Osteocyte (in vitro differentiated cells): Measurements from ENCODE around the gene AGPS. TPM values are rescaled to one million over a fixed set of nuclear protein-coding genes. Genes with fewer than 3 reads are reported as not detected.

ENCODE experiments used
- DNase-seq: peaks from one replicate; pipeline ENCODE4 v3.0.0; 2021; ENCODE audit warnings: mixed read lengths; ENCODE audit not compliant: unreplicated experiment; ENCODE audit errors: extremely low spot score
- H3K27ac Mint-ChIP-seq: one replicate; pipeline ENCODE4 v1.8.0; 2021; ENCODE audit warnings: mild to moderate bottlenecking, mixed read lengths; ENCODE audit not compliant: unreplicated experiment
- H3K27me3 Mint-ChIP-seq: one replicate; pipeline ENCODE4 v1.8.0; 2021; ENCODE audit warnings: mixed read lengths; ENCODE audit not compliant: unreplicated experiment
- H3K36me3 Mint-ChIP-seq: one replicate; pipeline ENCODE4 v1.8.0; 2021; ENCODE audit warnings: mixed read lengths; ENCODE audit not compliant: unreplicated experiment
- H3K4me1 Mint-ChIP-seq: one replicate; pipeline ENCODE4 v1.8.0; 2021; ENCODE audit warnings: mixed read lengths; ENCODE audit not compliant: unreplicated experiment
- H3K4me3 Mint-ChIP-seq: one replicate; pipeline ENCODE4 v1.8.0; 2021; ENCODE audit warnings: mild to moderate bottlenecking, moderate library complexity, mixed read lengths; ENCODE audit not compliant: unreplicated experiment
- H3K9me3 Mint-ChIP-seq: one replicate; pipeline ENCODE4 v1.8.0; 2021; ENCODE audit warnings: mixed read lengths; ENCODE audit not compliant: unreplicated experiment
- total RNA-seq: library from RNA; stranded (reverse); gene quantifications from 2 replicates; pipeline ENCODE4 v1.2.1, GENCODE V29; 2021
- TF ChIP-seq, protein P1 (sequence below): fragments of 200-600 bp; sonication (generic); IDR thresholded peaks from 2 replicates; pipeline ENCODE4 v1.5.0; 2021; ENCODE audit warnings: antibody characterized with exemption, mild to moderate bottlenecking, moderate library complexity

The AGPS gene
- total RNA-seq, 1 donor from 2014 or later, result 38.0 TPM

GRCh38 chr2:177476897-177477296 lies 84.3 kb downstream of the AGPS start:
- H3K36me3 Mint-ChIP-seq, result peaks cover 39% of the 10 kb centered on the region
- TF ChIP-seq, protein P1, sequence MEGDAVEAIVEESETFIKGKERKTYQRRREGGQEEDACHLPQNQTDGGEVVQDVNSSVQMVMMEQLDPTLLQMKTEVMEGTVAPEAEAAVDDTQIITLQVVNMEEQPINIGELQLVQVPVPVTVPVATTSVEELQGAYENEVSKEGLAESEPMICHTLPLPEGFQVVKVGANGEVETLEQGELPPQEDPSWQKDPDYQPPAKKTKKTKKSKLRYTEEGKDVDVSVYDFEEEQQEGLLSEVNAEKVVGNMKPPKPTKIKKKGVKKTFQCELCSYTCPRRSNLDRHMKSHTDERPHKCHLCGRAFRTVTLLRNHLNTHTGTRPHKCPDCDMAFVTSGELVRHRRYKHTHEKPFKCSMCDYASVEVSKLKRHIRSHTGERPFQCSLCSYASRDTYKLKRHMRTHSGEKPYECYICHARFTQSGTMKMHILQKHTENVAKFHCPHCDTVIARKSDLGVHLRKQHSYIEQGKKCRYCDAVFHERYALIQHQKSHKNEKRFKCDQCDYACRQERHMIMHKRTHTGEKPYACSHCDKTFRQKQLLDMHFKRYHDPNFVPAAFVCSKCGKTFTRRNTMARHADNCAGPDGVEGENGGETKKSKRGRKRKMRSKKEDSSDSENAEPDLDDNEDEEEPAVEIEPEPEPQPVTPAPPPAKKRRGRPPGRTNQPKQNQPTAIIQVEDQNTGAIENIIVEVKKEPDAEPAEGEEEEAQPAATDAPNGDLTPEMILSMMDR, result no peak
- peaks cover 18% of the 10 kb centered on the region for H3K4me1 Mint-ChIP-seq
- no peak overlapping the region for H3K4me3 Mint-ChIP-seq
- H3K27me3 Mint-ChIP-seq, result no peaks in the 10 kb centered on the region
- no peak overlapping the region for H3K27ac Mint-ChIP-seq
- no peak for DNase-seq
- peaks cover 33% of the 10 kb centered on the region for H3K9me3 Mint-ChIP-seq

DNA sequence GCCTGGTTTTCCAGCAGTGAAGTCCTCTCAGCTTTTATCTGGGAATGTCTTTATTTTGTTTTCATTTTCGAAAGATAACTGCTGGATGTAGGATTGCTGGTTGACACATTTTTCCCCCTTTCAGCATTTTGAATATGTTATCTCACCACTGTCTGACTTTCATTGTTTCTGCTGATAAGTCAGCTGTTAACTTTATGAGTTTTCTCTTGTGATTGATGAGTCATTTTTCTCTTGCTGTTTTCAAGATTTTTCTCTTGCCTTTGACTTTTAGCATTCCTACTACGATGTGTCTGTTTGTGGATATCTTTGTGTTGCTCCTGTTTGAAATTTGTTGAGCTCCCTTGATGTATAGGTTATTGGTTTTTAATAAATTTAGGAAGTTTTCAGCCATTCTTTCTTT lies 85.5 kb downstream of the AGPS start:
- TF ChIP-seq, protein P1, result no peak
- Mint-ChIP-seq H3K9me3 (peaks cover 21% of the 10 kb centered on the region), H3K36me3 (peaks cover 27% of the 10 kb centered on the region), H3K27me3 (no peaks in the 10 kb centered on the region), H3K4me3 (no peak overlapping the region), H3K27ac (no peak overlapping the region), H3K4me1 (peaks cover 20% of the 10 kb centered on the region)
- DNase-seq, result no peak

DNA sequence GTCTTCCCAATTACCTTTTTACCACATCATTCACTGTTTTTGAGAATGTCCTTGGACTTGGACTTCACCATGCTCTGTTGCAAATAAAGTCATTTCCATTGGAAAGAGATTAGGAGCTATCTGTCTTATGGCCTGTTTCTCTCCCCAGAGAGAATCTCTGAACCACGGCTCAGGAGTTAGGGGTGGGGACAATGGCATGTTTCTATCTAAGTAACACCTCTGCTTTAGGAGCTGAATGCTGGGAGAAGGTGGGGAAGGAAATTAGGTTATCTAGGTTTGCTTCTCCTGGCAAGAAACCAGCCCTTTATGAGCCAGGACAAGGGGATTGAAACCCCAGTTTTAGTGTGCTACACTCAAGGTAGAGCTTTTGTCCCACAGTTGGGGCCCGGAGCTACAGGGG lies 86.3 kb downstream of the AGPS start:
- Mint-ChIP-seq H3K36me3 (peaks cover 24% of the 10 kb centered on the region), H3K27me3 (no peaks in the 10 kb centered on the region), H3K27ac (no peak overlapping the region), H3K9me3 (peaks cover 19% of the 10 kb centered on the region), H3K4me3 (no peak overlapping the region), H3K4me1 (peaks cover 20% of the 10 kb centered on the region)
- no peak for DNase-seq
- TF ChIP-seq, protein P1, result no peak

DNA sequence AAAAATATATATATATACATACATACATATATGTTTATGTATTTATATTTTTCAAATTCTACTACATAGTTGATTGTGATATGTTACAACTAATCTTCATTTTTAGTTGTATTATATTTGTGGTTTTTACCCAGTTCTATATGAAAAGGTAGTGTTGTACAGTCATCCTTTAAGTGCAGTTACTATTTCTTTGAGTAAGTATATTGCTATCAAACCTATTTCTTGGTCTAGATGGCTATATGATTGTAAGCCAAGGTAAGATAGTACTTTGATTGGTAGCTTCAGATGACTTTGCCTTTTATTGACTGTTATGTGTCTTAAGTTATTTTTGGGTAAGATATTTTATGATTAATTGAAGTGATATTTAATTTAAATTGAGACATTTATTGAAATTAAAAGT lies 89.6 kb downstream of the AGPS start:
- Mint-ChIP-seq H3K36me3 (peaks cover 28% of the 10 kb centered on the region), H3K27ac (no peak overlapping the region), H3K9me3 (peaks cover 7% of the 10 kb centered on the region), H3K4me3 (no peak overlapping the region), H3K27me3 (no peaks in the 10 kb centered on the region), H3K4me1 (peaks cover 1% of the 10 kb centered on the region)
- DNase-seq, result no peak
- TF ChIP-seq, protein P1, result no peak

GRCh38 chr2:177483531-177483930 lies 91.0 kb downstream of the AGPS start:
- Mint-ChIP-seq H3K27ac (no peak overlapping the region), H3K36me3 (peaks cover 19% of the 10 kb centered on the region), H3K4me3 (no peak overlapping the region)

More at GRCh38 chr2:177483531-177483930, 91.0 kb downstream of the AGPS start:
- no peak for DNase-seq
- H3K4me1 Mint-ChIP-seq, result peaks cover 1% of the 10 kb centered on the region
- no peaks in the 10 kb centered on the region for H3K9me3 Mint-ChIP-seq
- H3K27me3 Mint-ChIP-seq, result no peaks in the 10 kb centered on the region
- TF ChIP-seq, protein P1, result no peak
